Astrocyte of the hippocampus (primary cell): ENCODE results near the gene OR10T2.
A peak's percentile ranks its signal among the peaks of the same experiment; 100 is the strongest.
"Not testable (repeated sequence)": the region's sequence is repeated elsewhere in the genome, so short reads cannot be mapped to it uniquely, and the experiment has no call there.

Source experiments
- DNase-seq: peaks from one replicate; pipeline ENCODE4 v3.0.0; 2011; ENCODE audit warnings: low read depth, low spot score

The OR10T2 gene

GRCh38 chr1:158398818-158399514 is at the start of gene OR10T2:
Gene OR10T2, minus strand, starts transcription at chr1:158399466. Its CDS starts 0 bp downstream, at chr1:158399466.
- no peak for DNase-seq

DNA sequence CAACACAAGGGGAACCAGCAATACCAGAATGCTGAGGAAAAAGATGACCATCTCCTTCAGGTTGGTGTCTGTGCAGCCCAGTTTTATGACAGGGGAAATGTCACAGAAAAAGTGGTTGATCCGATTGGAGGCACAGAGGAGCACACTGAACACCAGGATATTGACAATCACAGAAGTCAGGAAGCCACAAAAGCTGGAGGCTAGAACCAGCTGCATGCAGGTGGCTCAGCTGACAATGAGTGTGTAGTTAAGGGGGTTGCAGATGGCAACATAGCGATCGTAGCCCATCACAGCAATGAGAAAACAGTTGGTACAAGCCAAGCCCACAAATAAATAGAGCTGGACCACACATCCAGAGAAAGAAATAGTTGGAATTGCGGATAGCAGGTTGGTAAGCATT is 46.1 kb upstream of the OR10T2 start:
- DNase-seq, result no peak

- DNase-seq, result no peak
These were observed 35.5 kb upstream of the OR10T2 start for GRCh38 chr1:158434741-158435140.

DNA sequence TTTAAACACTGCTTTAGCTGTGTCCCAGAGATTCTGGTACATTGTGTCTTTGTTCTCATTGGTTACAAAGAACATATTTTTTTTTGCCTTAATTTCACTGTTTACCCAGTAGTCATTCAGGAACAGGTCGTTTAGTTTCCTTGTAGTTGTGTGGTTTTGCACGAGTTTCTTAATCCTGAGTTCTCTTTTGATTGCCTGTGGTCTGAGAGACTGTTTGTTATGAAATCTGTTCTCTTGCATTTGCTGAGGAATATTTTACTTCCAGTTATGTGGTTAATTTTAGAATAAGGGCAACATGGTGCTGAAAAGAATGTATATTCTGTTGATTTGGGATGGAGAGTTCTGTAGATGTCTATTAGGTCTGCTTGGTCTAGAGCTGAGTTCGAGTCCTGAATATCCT is 30.9 kb upstream of the OR10T2 start:
- DNase-seq, result not testable (repeated sequence)

DNA sequence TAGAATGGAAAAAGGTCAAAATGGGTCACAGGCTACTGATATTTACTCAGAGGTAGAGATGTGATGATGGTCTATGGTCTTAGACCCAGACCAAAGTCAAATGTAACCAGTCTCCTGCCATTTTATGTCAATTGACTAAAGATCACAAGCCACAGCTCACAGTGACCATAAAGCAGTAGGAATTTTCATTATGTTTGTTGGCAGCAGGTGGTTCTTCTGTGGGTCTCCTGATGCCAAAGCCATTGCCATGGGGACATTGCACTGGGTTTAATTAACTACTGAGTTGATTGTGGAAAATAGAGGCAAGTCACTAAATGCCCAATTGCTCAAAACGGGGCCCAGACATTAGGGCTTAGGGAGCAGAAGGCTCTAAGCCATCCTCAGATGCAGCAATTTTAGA is 26.9 kb upstream of the OR10T2 start, which contains the start of gene OR10K2:
Gene OR10K2, minus strand, starts transcription at position 101 of the 400 bp plus-strand sequence. CDS start 5,371 bp downstream, outside the sequence.
- no peak for DNase-seq

GRCh38 chr1:158425027-158425426 is 25.8 kb upstream of the OR10T2 start:
- no peak for DNase-seq

- peak; percentile 1 for DNase-seq
These were observed 22.9 kb upstream of the OR10T2 start for GRCh38 chr1:158422212-158422611.

DNA sequence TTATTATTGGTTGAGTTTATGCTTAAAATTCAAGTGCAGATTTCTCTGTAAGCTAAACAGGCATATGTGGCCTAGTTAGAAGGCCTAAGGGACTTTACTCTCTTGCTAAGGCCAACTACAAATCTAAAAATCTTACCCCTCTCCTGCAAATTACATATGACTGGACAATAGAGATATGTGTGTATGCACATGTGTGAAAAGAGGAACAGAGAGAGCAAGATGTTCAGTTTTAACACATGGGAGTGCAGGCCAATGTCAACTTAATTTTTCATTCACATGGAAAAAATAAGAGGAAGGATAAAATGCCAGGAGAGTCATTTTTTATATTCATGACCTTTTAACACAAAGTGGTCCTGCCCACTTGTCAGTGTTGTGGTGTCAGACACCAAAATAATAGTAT is 18.3 kb upstream of the OR10T2 start:
- no peak for DNase-seq

GRCh38 chr1:158414651-158415345 is 15.5 kb upstream of the OR10T2 start:
- DNase-seq, result no peak

DNA sequence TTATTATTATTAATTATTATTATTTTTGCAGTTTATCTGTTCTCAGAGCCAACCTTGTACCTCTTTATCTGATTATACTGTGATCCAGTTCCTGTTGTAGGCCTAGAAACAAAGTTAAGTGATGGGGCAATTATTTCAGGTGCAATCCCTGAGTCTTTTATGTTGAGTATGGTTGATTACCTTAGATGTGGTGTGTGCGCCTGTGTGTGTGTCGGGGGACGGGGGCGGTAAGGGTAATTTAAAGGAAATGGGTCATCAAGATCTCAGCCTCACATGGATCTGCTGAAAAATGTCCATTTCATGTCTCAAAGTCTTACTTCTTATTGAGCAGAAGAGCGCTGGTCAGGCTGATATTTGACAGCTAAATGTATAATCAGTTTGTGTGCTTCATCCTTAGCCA is 7.8 kb upstream of the OR10T2 start:
- no peak for DNase-seq

DNA sequence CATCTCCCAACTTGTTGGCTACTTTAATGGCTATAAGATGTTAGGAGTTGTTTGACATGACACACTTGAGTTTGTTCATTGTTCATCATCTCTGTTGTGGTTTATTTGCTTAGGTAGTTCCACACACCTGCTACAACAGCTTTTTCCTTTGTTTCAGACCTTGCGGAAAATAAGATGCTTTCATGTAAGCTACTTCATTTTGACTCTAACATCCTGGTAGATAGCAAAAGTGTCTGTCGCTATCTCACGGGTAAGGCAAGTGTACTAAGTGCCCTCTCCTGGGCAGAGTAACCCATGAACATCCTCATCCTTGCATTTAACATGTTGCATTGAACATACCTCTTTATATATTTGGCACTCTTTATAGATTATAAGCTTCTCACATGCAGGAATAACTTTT is 1.6 kb upstream of the OR10T2 start:
- DNase-seq, result no peak

DNA sequence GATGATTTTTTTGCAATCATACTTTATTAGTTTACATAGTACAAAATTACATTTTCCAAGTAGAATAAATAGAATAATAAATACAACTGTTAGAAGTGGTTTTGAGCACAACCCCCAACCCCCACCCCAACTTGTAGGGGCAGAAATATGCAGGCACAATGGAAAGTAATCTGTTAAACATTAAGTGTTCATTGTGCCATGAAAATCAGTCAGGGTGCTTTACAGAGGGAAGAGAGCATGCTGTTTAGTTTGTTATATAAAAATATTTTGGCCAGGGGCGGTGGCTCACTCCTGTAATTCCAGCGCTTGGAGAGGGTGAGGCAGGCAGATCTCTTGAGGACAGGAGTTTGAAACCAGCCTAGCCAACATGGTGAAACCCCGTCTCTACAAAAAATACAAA is 2.6 kb downstream of the OR10T2 start:
- no peak for DNase-seq

DNA sequence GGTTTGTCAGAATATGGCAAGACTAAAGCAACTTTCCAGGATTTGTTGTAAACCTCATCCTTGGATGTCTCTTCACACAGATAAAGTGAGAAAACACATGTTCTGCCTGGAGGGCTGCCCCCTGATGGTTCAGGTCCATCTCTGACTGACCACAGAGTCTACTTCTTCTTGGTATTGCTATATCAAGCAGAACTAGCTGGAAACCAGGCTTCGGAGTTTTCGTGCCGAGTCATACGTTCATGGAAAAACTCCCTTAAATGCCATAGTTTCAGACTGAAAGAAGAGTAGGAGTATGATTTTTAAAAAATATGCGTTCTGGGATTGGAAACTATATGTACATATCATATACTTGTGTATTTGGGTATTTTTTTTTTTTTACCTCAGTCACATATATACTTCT is 5.8 kb downstream of the OR10T2 start:
- no peak for DNase-seq

DNA sequence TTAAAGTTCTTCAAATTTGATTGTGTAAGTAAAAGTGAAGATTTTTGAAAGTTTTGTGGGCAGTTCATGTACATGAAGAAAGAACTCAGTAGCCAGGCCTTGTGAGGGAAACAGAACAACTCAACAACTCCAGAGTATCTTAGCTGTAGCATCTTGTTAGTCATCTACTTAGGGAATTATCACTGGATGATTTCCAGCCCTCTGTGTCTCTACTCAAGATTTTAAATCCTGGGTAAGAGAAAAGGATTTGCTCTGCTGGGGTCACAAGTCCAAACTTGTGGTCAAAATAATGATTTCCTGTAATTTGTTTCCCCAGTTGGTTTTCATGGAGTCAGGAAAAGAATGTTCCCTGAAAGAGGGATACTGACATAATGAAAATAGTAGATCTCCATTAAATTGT is 8.2 kb downstream of the OR10T2 start:
- DNase-seq, result no peak

- DNase-seq, result no peak
These were observed 8.9 kb downstream of the OR10T2 start for GRCh38 chr1:158390331-158390730.

GRCh38 chr1:158374860-158375259 is 24.4 kb downstream of the OR10T2 start:
- DNase-seq, result no peak

GRCh38 chr1:158374101-158374500 is 25.2 kb downstream of the OR10T2 start:
- not testable (repeated sequence) for DNase-seq

DNA sequence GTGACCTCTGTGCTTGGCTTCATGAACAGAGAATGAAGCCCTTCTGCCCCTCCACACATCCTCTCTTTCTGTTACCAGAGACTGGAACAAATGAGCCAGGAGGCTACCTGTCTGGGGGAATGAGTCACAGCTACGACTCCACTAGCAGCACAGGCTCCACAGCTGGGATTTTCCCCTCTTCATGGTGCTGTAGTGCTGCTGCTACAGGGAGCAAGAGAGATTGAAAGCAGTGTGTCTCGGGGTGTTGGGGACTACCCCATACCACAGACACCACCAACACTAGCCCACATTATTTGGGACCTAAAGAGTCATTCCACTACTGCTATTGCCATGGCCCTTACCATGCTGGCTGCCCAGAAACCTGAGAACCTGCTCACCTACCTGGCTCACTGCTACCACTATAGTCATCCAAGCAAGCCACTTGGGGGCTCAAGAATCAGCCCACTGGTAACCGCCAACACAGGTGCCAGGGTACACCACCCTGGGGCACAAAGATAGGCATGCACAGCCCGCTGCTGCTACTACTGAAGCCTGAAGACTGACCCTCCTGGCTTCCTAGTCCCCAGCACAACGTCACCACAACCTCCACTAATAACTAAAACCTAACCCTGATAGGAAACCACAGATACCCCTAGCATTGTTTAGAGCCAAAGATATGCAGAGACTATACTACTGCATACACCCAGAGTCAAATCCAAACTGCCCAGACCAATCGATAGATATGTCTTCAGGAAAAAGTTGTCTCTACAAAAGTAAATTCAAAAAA is 27.9 kb downstream of the OR10T2 start:
- DNase-seq, result no peak

- no peak for DNase-seq
These were observed 32.5 kb downstream of the OR10T2 start for GRCh38 chr1:158366783-158367182.

GRCh38 chr1:158362941-158363340 is 36.3 kb downstream of the OR10T2 start:
- no peak for DNase-seq

GRCh38 chr1:158362482-158362881 is 36.8 kb downstream of the OR10T2 start:
- no peak for DNase-seq

- no peak for DNase-seq
These were observed 41.8 kb downstream of the OR10T2 start for GRCh38 chr1:158357441-158357840.
